Loucy (cell line): ENCODE data around the gene SUPT4H1.

Experiments
- H2AFZ ChIP-seq: fragments of 200-600 bp; sonication (generic); 2 replicates; pipeline ENCODE4 v1.6.0; 2016; ENCODE audit warnings: antibody characterized with exemption, mild to moderate bottlenecking, low read length, moderate library complexity
- H3F3A ChIP-seq: fragments of 200-600 bp; 2 replicates; pipeline ENCODE4 v1.6.0; 2016; ENCODE audit warnings: antibody characterized with exemption, low read depth, mild to moderate bottlenecking
- H3K27me3 ChIP-seq: fragments of 200-600 bp; sonication (generic); 2 replicates; pipeline ENCODE4 v1.6.1; 2014; ENCODE audit warnings: low read length, mild to moderate bottlenecking; ENCODE audit not compliant: insufficient read depth, poor library complexity, severe bottlenecking
- H3K36me3 ChIP-seq: fragments of 200-600 bp; sonication (generic); 2 replicates; pipeline ENCODE4 v1.6.1; 2016; ENCODE audit warnings: low read length; ENCODE audit not compliant: insufficient read depth
- H3K4me1 ChIP-seq: fragments of 200-600 bp; sonication (generic); 2 replicates; pipeline ENCODE4 v1.5.1; 2014; ENCODE audit warnings: low read length, mild to moderate bottlenecking; ENCODE audit not compliant: insufficient read depth, poor library complexity, severe bottlenecking
- H3K4me2 ChIP-seq: fragments of 200-600 bp; sonication (generic); 2 replicates; pipeline ENCODE4 v1.6.0; 2014; ENCODE audit warnings: antibody characterized with exemption, low read length, low read depth, mild to moderate bottlenecking; ENCODE audit not compliant: poor library complexity, severe bottlenecking
- H3K4me3 ChIP-seq: fragments of 200-600 bp; sonication (generic); 2 replicates; pipeline ENCODE4 v1.5.1; 2014; ENCODE audit warnings: low read length, mild to moderate bottlenecking, mixed read lengths; ENCODE audit not compliant: poor library complexity, severe bottlenecking
- H3K79me2 ChIP-seq: fragments of 200-600 bp; sonication (generic); 2 replicates; pipeline ENCODE4 v1.6.1; 2014; ENCODE audit warnings: low read length; ENCODE audit not compliant: insufficient read depth
- H3K9ac ChIP-seq: fragments of 200-600 bp; sonication (generic); 2 replicates; pipeline ENCODE4 v1.6.0; 2014; ENCODE audit warnings: mild to moderate bottlenecking, low read depth, low read length, moderate library complexity; ENCODE audit not compliant: poor library complexity, severe bottlenecking
- H3K9me2 ChIP-seq: fragments of 200-600 bp; sonication (generic); replicated peaks from 2 replicates; pipeline ENCODE4 v1.6.1; 2016; ENCODE audit warnings: low read depth, low read length, mixed read lengths
- H3K9me3 ChIP-seq: fragments of 200-600 bp; sonication (generic); 2 replicates; pipeline ENCODE4 v1.6.1; 2014; ENCODE audit warnings: mild to moderate bottlenecking, antibody characterized with exemption, low read length, low read depth; ENCODE audit not compliant: insufficient read depth
- H4K20me1 ChIP-seq: fragments of 200-600 bp; sonication (generic); 2 replicates; pipeline ENCODE4 v1.6.0; 2014; ENCODE audit warnings: antibody characterized with exemption, low read length, mild to moderate bottlenecking; ENCODE audit not compliant: insufficient read depth, poor library complexity, severe bottlenecking
- CTCF ChIP-seq: fragments of 200-600 bp; sonication (generic); conservative IDR thresholded peaks from 2 replicates; pipeline ENCODE4 v1.5.1; 2014; ENCODE audit warnings: mild to moderate bottlenecking, antibody characterized with exemption, low read length
- EZH2phosphoT487 ChIP-seq: fragments of 200-600 bp; IDR thresholded peaks from 2 replicates; pipeline ENCODE4 v1.6.1; 2018; ENCODE audit warnings: antibody characterized with exemption, mild to moderate bottlenecking, moderate library complexity, borderline replicate concordance

Gene SUPT4H1

GRCh38 chr17:58325976-58326468, 26.0 kb downstream of the SUPT4H1 start:
- Histone ChIP-seq H3K9ac (no peak overlapping the region), H4K20me1 (peaks cover 83% of the 10 kb centered on the region), H3K9me3 (no peaks in the 10 kb centered on the region), H3K4me2 (peak overlapping the region; percentile 90), H3K79me2 (peaks cover 72% of the 10 kb centered on the region), H3K4me1 (peaks cover 28% of the 10 kb centered on the region), H3K9me2 (no peaks in the 10 kb centered on the region), H3F3A (peaks cover 15% of the 10 kb centered on the region; the same call in 1 of the 2 replicates), H2AFZ (no peak overlapping the region), H3K4me3 (no peak overlapping the region), H3K36me3 (peaks cover 51% of the 10 kb centered on the region), H3K27me3 (peaks cover 12% of the 10 kb centered on the region)
- TF ChIP-seq CTCF (no peak), EZH2phosphoT487 (no peak)

GRCh38 chr17:58325289-58325726, 26.7 kb downstream of the SUPT4H1 start:
- H4K20me1 ChIP-seq, result peaks cover 76% of the 10 kb centered on the region
- peaks cover 4% of the 10 kb centered on the region for H3K27me3 ChIP-seq
- H3K79me2 ChIP-seq, result peaks cover 65% of the 10 kb centered on the region
- H3K4me2 ChIP-seq, result no peak overlapping the region
- no peak overlapping the region for H3K4me3 ChIP-seq
- no peak overlapping the region for H2AFZ ChIP-seq
- H3K9ac ChIP-seq, result no peak overlapping the region
- H3F3A ChIP-seq, result peaks cover 13% of the 10 kb centered on the region; the same call in 1 of the 2 replicates
- no peaks in the 10 kb centered on the region for H3K9me3 ChIP-seq
- TF ChIP-seq EZH2phosphoT487, result no peak
- no peak for TF ChIP-seq CTCF
- H3K36me3 ChIP-seq, result peaks cover 51% of the 10 kb centered on the region
- no peaks in the 10 kb centered on the region for H3K9me2 ChIP-seq
- peaks cover 28% of the 10 kb centered on the region for H3K4me1 ChIP-seq

GRCh38 chr17:58324409-58325288, 27.4 kb downstream of the SUPT4H1 start:
- TF ChIP-seq CTCF (no peak), EZH2phosphoT487 (no peak)
- no peak overlapping the region for H3K4me2 ChIP-seq
- no peaks in the 10 kb centered on the region for H3K9me3 ChIP-seq
- no peak overlapping the region for H3K9ac ChIP-seq
- H4K20me1 ChIP-seq, result peaks cover 69% of the 10 kb centered on the region
- peaks cover 61% of the 10 kb centered on the region for H3K79me2 ChIP-seq
- no peak overlapping the region for H3K4me3 ChIP-seq
- H2AFZ ChIP-seq, result no peak overlapping the region
- H3K27me3 ChIP-seq, result no peaks in the 10 kb centered on the region
- H3K9me2 ChIP-seq, result no peaks in the 10 kb centered on the region
- peaks cover 8% of the 10 kb centered on the region; the same call in 1 of the 2 replicates for H3F3A ChIP-seq
- peaks cover 22% of the 10 kb centered on the region for H3K4me1 ChIP-seq
- H3K36me3 ChIP-seq, result peaks cover 51% of the 10 kb centered on the region
